GM21367 (cell line): ENCODE measurements around the gene ZNF69.

Source experiments
- ATAC-seq: cut with Tn5 transposase; IDR thresholded peaks from one replicate; pipeline ENCODE4 v1.9.1; 2021; ENCODE audit not compliant: unreplicated experiment

ZNF69 gene

DNA sequence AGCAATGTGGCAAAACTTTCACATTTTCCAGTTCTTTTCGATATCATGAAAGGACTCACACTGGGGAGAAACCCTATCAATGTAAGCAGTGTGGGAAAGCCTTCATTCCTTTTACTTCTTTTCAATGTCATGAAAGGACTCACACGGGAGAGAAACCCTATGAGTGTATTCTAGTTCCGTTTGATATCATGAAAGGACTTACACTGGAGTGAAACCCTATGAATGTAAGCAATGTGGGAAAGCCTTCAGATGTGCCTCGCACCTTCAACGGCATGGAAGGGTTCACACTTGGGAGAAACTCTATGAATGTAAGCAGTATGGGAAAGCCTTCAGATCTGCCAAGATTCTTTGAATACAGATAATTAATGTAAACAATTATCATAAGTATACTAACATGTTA lies 62.7 kb downstream of the ZNF69 start:
- no peak for ATAC-seq
